Smooth muscle cell (in vitro differentiated cells): ENCODE results near the gene TRIM67. TPM values are rescaled to one million over a fixed set of nuclear protein-coding genes. Genes with fewer than 3 reads are reported as not detected.

Source experiments
- DNase-seq: peaks from one replicate; lab custom pipeline; 2025; ENCODE audit not compliant: unreplicated experiment; lab: John Stamatoyannopoulos, UW
- H2AFZ ChIP-seq: fragments of 200-600 bp; sonication (generic); 2 replicates; pipeline ENCODE4 v1.6.0; 2016; ENCODE audit warnings: antibody characterized with exemption, low read depth, mild to moderate bottlenecking
- H3F3A ChIP-seq: fragments of 200-600 bp; sonication (generic); 2 replicates; pipeline ENCODE4 v1.6.0; 2017; ENCODE audit warnings: antibody characterized with exemption, low read depth
- H3K27ac ChIP-seq: fragments of 200-600 bp; sonication (generic); 2 replicates; pipeline ENCODE4 v1.5.1; 2016; ENCODE audit warnings: low read depth, mild to moderate bottlenecking
- H3K27me3 ChIP-seq: fragments of 200-600 bp; sonication (generic); 2 replicates; pipeline ENCODE4 v1.6.1; 2016; ENCODE audit warnings: low read depth, mild to moderate bottlenecking
- H3K36me3 ChIP-seq: fragments of 200-600 bp; sonication (generic); 2 replicates; pipeline ENCODE4 v1.5.1; 2016; ENCODE audit warnings: low read depth
- H3K4me1 ChIP-seq: fragments of 200-600 bp; sonication (generic); 2 replicates; pipeline ENCODE4 v1.5.1; 2016; ENCODE audit warnings: low read depth
- H3K4me2 ChIP-seq: fragments of 200-600 bp; sonication (generic); 2 replicates; pipeline ENCODE4 v1.6.0; 2016; ENCODE audit warnings: mild to moderate bottlenecking
- H3K4me3 ChIP-seq: fragments of 200-600 bp; sonication (generic); 2 replicates; pipeline ENCODE4 v1.5.1; 2016; ENCODE audit warnings: mild to moderate bottlenecking
- H3K79me2 ChIP-seq: fragments of 200-600 bp; sonication (generic); 2 replicates; pipeline ENCODE4 v1.6.0; 2016; ENCODE audit warnings: low read depth, mild to moderate bottlenecking
- H3K9ac ChIP-seq: fragments of 200-600 bp; sonication (generic); 2 replicates; pipeline ENCODE4 v1.6.0; 2016; ENCODE audit warnings: low read depth
- H3K9me3 ChIP-seq: fragments of 200-600 bp; sonication (generic); replicated peaks from 2 replicates; pipeline ENCODE4 v1.5.1; 2016; ENCODE audit warnings: low read depth
- H4K20me1 ChIP-seq: fragments of 200-600 bp; sonication (generic); 2 replicates; pipeline ENCODE4 v1.6.0; 2016; ENCODE audit warnings: low read depth
- CTCF ChIP-seq: fragments of 200-600 bp; sonication (generic); IDR thresholded peaks from 2 replicates; pipeline ENCODE4 v1.5.1; 2017; ENCODE audit warnings: borderline replicate concordance, mild to moderate bottlenecking, antibody characterized with exemption; ENCODE audit not compliant: insufficient read depth, poor library complexity, severe bottlenecking
- WGBS: methylation state at CpG from one replicate; pipeline ENCODE4 v1.1.7; 2016; ENCODE audit warnings: low lambda C conversion rate; 5-methylcytosine and 5-hydroxymethylcytosine counted together
- polyA plus RNA-seq: library from polyadenylated mRNA; unstranded; fragments of >200 nt; fragmentation: Nextera tagmentation; extraction: Ambion mirVana; gene quantifications from 2 replicates; pipeline ENCODE4 v1.2.1, GENCODE V29; 2016
- total RNA-seq: library from RNA; depleted of rRNA; stranded (reverse); fragments of >200 nt; gene quantifications from 2 replicates; pipeline ENCODE4 v1.2.3, GENCODE V29; 2014

Gene TRIM67
- total and polyA plus RNA-seq, 2 experiments from 2014 or later: 0.04 to 0.25 TPM

- Histone ChIP-seq H3K27ac (no peak overlapping the region), H3K4me2 (no peak overlapping the region), H3K4me3 (no peak overlapping the region), H3K79me2 (no peaks in the 10 kb centered on the region), H2AFZ (no peak overlapping the region), H3K27me3 (peaks cover 5% of the 10 kb centered on the region), H4K20me1 (no peaks in the 10 kb centered on the region), H3K9me3 (no peaks in the 10 kb centered on the region), H3K4me1 (no peaks in the 10 kb centered on the region), H3K36me3 (no peaks in the 10 kb centered on the region), H3K9ac (no peak overlapping the region), H3F3A (no peaks in the 10 kb centered on the region)
- no peak for DNase-seq
- TF ChIP-seq CTCF: no peak
- WGBS: 78% methylated on average over 3 of the region's 3 CpGs
These were observed 14.0 kb upstream of the TRIM67 start for GRCh38 chr1:231147896-231148295.

- Histone ChIP-seq H3K36me3 (no peaks in the 10 kb centered on the region), H4K20me1 (no peaks in the 10 kb centered on the region), H3K4me1 (no peaks in the 10 kb centered on the region), H3K4me2 (no peak overlapping the region), H3K27ac (no peak overlapping the region), H3K9me3 (no peaks in the 10 kb centered on the region), H3K4me3 (no peak overlapping the region), H3K27me3 (peaks cover 21% of the 10 kb centered on the region), H2AFZ (no peak overlapping the region), H3K79me2 (no peaks in the 10 kb centered on the region), H3F3A (no peaks in the 10 kb centered on the region), H3K9ac (no peak overlapping the region)
- DNase-seq: no peak
- 0% methylated on average over 1 of the region's 1 CpG for WGBS
- TF ChIP-seq CTCF: no peak
These were observed 10.0 kb upstream of the TRIM67 start for GRCh38 chr1:231151811-231152210.

GRCh38 chr1:231153726-231154125, 8.1 kb upstream of the TRIM67 start:
- TF ChIP-seq CTCF: no peak
- H3K27ac ChIP-seq: no peak overlapping the region
- no peaks in the 10 kb centered on the region for H3F3A ChIP-seq
- peaks cover 38% of the 10 kb centered on the region for H3K27me3 ChIP-seq
- no peak for DNase-seq
- no peak overlapping the region for H3K4me2 ChIP-seq
- no peak overlapping the region for H3K9ac ChIP-seq
- no peaks in the 10 kb centered on the region for H3K36me3 ChIP-seq
- no peaks in the 10 kb centered on the region for H3K79me2 ChIP-seq
- no peaks in the 10 kb centered on the region for H4K20me1 ChIP-seq
- no peak overlapping the region for H3K4me3 ChIP-seq
- H3K9me3 ChIP-seq: no peaks in the 10 kb centered on the region
- H2AFZ ChIP-seq: no peak overlapping the region
- WGBS: 53% methylated on average over 2 of the region's 2 CpGs
- H3K4me1 ChIP-seq: no peaks in the 10 kb centered on the region

- no peak for TF ChIP-seq CTCF
- Histone ChIP-seq H2AFZ (no peak overlapping the region), H3K4me1 (no peaks in the 10 kb centered on the region), H3K27me3 (peaks cover 59% of the 10 kb centered on the region), H3K27ac (no peak overlapping the region), H3K79me2 (no peaks in the 10 kb centered on the region), H3K36me3 (no peaks in the 10 kb centered on the region), H3K9me3 (no peaks in the 10 kb centered on the region), H3K9ac (no peak overlapping the region), H4K20me1 (no peaks in the 10 kb centered on the region), H3K4me2 (no peak overlapping the region), H3F3A (no peaks in the 10 kb centered on the region), H3K4me3 (no peak overlapping the region)
- no peak for DNase-seq
- WGBS: 33% methylated on average over 1 of the region's 1 CpG
These were observed 6.0 kb upstream of the TRIM67 start for GRCh38 chr1:231155808-231156207.
